ENCODE results near the gene ZGPAT. TPM values are rescaled to one million over a fixed set of nuclear protein-coding genes. Genes with fewer than 3 reads are reported as not detected.

ZGPAT gene
- total RNA-seq, 1 experiment from 2014 or later: 48.4 TPM

- H3K4me1 Mint-ChIP-seq (ENCODE audit: low read depth, unreplicated experiment): no peaks in the 10 kb centered on the region
- H3K9me3 Mint-ChIP-seq (ENCODE audit: low read depth, unreplicated experiment): no peaks in the 10 kb centered on the region
- H3K4me3 Mint-ChIP-seq (ENCODE audit: low read depth, unreplicated experiment): no peak overlapping the region
- TF ChIP-seq, protein P1, sequence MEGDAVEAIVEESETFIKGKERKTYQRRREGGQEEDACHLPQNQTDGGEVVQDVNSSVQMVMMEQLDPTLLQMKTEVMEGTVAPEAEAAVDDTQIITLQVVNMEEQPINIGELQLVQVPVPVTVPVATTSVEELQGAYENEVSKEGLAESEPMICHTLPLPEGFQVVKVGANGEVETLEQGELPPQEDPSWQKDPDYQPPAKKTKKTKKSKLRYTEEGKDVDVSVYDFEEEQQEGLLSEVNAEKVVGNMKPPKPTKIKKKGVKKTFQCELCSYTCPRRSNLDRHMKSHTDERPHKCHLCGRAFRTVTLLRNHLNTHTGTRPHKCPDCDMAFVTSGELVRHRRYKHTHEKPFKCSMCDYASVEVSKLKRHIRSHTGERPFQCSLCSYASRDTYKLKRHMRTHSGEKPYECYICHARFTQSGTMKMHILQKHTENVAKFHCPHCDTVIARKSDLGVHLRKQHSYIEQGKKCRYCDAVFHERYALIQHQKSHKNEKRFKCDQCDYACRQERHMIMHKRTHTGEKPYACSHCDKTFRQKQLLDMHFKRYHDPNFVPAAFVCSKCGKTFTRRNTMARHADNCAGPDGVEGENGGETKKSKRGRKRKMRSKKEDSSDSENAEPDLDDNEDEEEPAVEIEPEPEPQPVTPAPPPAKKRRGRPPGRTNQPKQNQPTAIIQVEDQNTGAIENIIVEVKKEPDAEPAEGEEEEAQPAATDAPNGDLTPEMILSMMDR (IDR thresholded peaks at IDR 0.05; ENCODE audit: unreplicated experiment): no peak
- peaks cover 36% of the 10 kb centered on the region for H3K36me3 Mint-ChIP-seq (ENCODE audit: insufficient read depth, unreplicated experiment)
- DNase-seq: no peak
- BruUV-seq (replicated peaks): no TSS peak
- H3K27ac Mint-ChIP-seq (ENCODE audit: unreplicated experiment): no peak overlapping the region
- intact Hi-C loops (cut with micrococcal nuclease; ENCODE audit: unreplicated experiment): no loop called here
- no peaks in the 10 kb centered on the region for H3K27me3 Mint-ChIP-seq (ENCODE audit: unreplicated experiment)
- CTCF ChIA-PET: no interaction called here
Observed at GRCh38 chr20:63745424-63745805, 37.6 kb downstream of the ZGPAT start.

DNA sequence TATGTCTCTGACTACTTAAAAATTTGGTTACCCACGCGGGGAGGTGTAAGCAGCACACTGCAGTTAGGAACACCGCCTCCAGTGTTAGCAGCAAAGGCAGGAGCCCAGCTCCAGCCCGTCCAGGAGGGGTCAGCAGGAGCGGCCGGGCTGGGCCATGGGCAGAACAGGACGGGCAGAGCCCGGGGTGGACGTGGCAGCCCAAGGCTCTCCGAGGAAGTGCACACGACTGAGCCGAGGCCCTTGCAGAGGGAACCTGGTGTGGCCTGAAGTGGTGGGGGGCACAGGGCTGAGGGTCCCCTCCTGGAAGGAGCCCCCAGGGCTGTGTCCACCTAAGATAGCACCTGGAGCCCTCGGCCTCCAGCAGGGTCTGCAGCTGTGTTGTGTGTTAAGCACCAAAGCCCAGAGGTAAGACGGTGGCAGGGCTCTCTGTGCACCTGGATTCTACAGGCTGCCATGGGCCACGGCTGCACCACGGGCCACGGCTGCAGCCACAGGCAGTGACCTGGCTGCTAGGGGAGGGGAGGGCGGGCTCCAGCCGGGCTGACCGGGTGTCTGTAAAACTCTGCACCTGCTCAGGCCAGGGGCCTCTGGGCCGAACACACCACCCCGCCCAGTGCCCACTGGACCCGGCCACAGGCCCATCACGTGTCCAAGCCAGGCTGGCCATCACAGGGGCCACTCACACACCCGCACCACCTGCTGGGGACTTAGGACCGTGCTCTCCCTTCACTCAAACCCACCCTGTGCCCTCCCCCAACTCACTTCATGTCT, 38.3 kb downstream of the ZGPAT start:
- Mint-ChIP-seq H3K27ac (ENCODE audit: unreplicated experiment) (no peak overlapping the region), H3K36me3 (ENCODE audit: insufficient read depth, unreplicated experiment) (peaks cover 29% of the 10 kb centered on the region), H3K27me3 (ENCODE audit: unreplicated experiment) (no peaks in the 10 kb centered on the region), H3K9me3 (ENCODE audit: low read depth, unreplicated experiment) (no peaks in the 10 kb centered on the region), H3K4me3 (ENCODE audit: low read depth, unreplicated experiment) (no peak overlapping the region), H3K4me1 (ENCODE audit: low read depth, unreplicated experiment) (no peaks in the 10 kb centered on the region)
- DNase-seq: no peak
- no TSS peak for BruUV-seq (replicated peaks)
- CTCF ChIA-PET: no interaction called here
- intact Hi-C loops (cut with micrococcal nuclease; ENCODE audit: unreplicated experiment): no loop called here
- TF ChIP-seq, protein P1 (IDR thresholded peaks at IDR 0.05; ENCODE audit: unreplicated experiment): no peak

DNA sequence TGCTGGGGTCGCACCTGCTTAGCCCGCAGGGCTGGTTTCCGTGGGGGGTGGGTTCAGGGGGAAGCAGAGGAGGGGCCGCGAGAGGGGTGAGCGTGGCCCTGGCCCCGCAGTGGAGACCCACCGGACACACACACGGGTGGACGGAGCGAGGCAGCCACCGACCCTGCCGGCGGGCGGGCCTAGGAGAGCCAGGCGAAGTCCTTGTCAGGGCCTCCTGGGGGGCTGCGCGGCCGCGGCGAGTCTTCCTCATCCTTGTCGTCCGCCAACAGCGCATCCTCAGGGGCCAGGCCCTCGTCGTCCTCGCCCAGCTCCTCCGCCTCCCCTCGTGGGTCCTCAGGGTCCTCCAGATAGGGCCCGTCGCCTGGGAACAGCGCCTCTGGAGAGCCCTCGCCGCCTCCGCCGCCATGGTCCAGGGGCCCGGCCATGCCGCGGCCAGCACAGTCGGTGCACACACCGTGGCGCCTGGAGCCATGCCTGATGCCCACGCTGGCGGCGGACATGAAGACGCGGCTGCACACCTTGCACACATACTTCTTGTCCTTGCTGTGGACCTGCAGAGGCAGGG, 39.0 kb downstream of the ZGPAT start:
- TF ChIP-seq, protein P1 (IDR thresholded peaks at IDR 0.05; ENCODE audit: unreplicated experiment): no peak
- Mint-ChIP-seq H3K9me3 (ENCODE audit: low read depth, unreplicated experiment) (no peaks in the 10 kb centered on the region), H3K4me3 (ENCODE audit: low read depth, unreplicated experiment) (no peak overlapping the region)

GRCh38 chr20:63747622-63748069, 39.8 kb downstream of the ZGPAT start:
- no peak for DNase-seq
- CTCF ChIA-PET: no interaction called here
- Mint-ChIP-seq H3K4me3 (ENCODE audit: low read depth, unreplicated experiment) (no peak overlapping the region), H3K4me1 (ENCODE audit: low read depth, unreplicated experiment) (no peaks in the 10 kb centered on the region), H3K27ac (ENCODE audit: unreplicated experiment) (no peak overlapping the region), H3K27me3 (ENCODE audit: unreplicated experiment) (no peaks in the 10 kb centered on the region), H3K9me3 (ENCODE audit: low read depth, unreplicated experiment) (no peaks in the 10 kb centered on the region), H3K36me3 (ENCODE audit: insufficient read depth, unreplicated experiment) (peaks cover 25% of the 10 kb centered on the region)
- TF ChIP-seq, protein P1 (IDR thresholded peaks at IDR 0.05; ENCODE audit: unreplicated experiment): no peak
- BruUV-seq (replicated peaks): no TSS peak
- intact Hi-C loops (cut with micrococcal nuclease; ENCODE audit: unreplicated experiment): no loop called here

More for the DNA sequence above, 39.0 kb downstream of the ZGPAT start:
- no peak for DNase-seq
- Mint-ChIP-seq H3K36me3 (ENCODE audit: insufficient read depth, unreplicated experiment) (peaks cover 25% of the 10 kb centered on the region), H3K27me3 (ENCODE audit: unreplicated experiment) (no peaks in the 10 kb centered on the region), H3K4me1 (ENCODE audit: low read depth, unreplicated experiment) (no peaks in the 10 kb centered on the region), H3K27ac (ENCODE audit: unreplicated experiment) (no peak overlapping the region)
- no TSS peak for BruUV-seq (replicated peaks)
- CTCF ChIA-PET: no interaction called here
- intact Hi-C loops (cut with micrococcal nuclease; ENCODE audit: unreplicated experiment): no loop called here
